Smooth muscle cell (in vitro differentiated cells): ENCODE measurements around the gene RUNX3. TPM values are rescaled to one million over a fixed set of nuclear protein-coding genes. Genes with fewer than 3 reads are reported as not detected.

ENCODE experiments used
- DNase-seq: peaks from one replicate; lab custom pipeline; 2025; ENCODE audit not compliant: unreplicated experiment; lab: John Stamatoyannopoulos, UW
- H2AFZ ChIP-seq: fragments of 200-600 bp; sonication (generic); 2 replicates; pipeline ENCODE4 v1.6.0; 2016; ENCODE audit warnings: antibody characterized with exemption, low read depth, mild to moderate bottlenecking
- H3F3A ChIP-seq: fragments of 200-600 bp; sonication (generic); 2 replicates; pipeline ENCODE4 v1.6.0; 2017; ENCODE audit warnings: antibody characterized with exemption, low read depth
- H3K27ac ChIP-seq: fragments of 200-600 bp; sonication (generic); 2 replicates; pipeline ENCODE4 v1.5.1; 2016; ENCODE audit warnings: low read depth, mild to moderate bottlenecking
- H3K27me3 ChIP-seq: fragments of 200-600 bp; sonication (generic); 2 replicates; pipeline ENCODE4 v1.6.1; 2016; ENCODE audit warnings: low read depth, mild to moderate bottlenecking
- H3K36me3 ChIP-seq: fragments of 200-600 bp; sonication (generic); 2 replicates; pipeline ENCODE4 v1.5.1; 2016; ENCODE audit warnings: low read depth
- H3K4me1 ChIP-seq: fragments of 200-600 bp; sonication (generic); 2 replicates; pipeline ENCODE4 v1.5.1; 2016; ENCODE audit warnings: low read depth
- H3K4me2 ChIP-seq: fragments of 200-600 bp; sonication (generic); 2 replicates; pipeline ENCODE4 v1.6.0; 2016; ENCODE audit warnings: mild to moderate bottlenecking
- H3K4me3 ChIP-seq: fragments of 200-600 bp; sonication (generic); 2 replicates; pipeline ENCODE4 v1.5.1; 2016; ENCODE audit warnings: mild to moderate bottlenecking
- H3K79me2 ChIP-seq: fragments of 200-600 bp; sonication (generic); 2 replicates; pipeline ENCODE4 v1.6.0; 2016; ENCODE audit warnings: low read depth, mild to moderate bottlenecking
- H3K9ac ChIP-seq: fragments of 200-600 bp; sonication (generic); 2 replicates; pipeline ENCODE4 v1.6.0; 2016; ENCODE audit warnings: low read depth
- H3K9me3 ChIP-seq: fragments of 200-600 bp; sonication (generic); replicated peaks from 2 replicates; pipeline ENCODE4 v1.5.1; 2016; ENCODE audit warnings: low read depth
- H4K20me1 ChIP-seq: fragments of 200-600 bp; sonication (generic); 2 replicates; pipeline ENCODE4 v1.6.0; 2016; ENCODE audit warnings: low read depth
- WGBS: methylation state at CpG from one replicate; pipeline ENCODE4 v1.1.7; 2016; ENCODE audit warnings: low lambda C conversion rate; 5-methylcytosine and 5-hydroxymethylcytosine counted together
- polyA plus RNA-seq: library from polyadenylated mRNA; unstranded; fragments of >200 nt; fragmentation: Nextera tagmentation; extraction: Ambion mirVana; gene quantifications from 2 replicates; pipeline ENCODE4 v1.2.1, GENCODE V29; 2016
- total RNA-seq: library from RNA; depleted of rRNA; stranded (reverse); fragments of >200 nt; gene quantifications from 2 replicates; pipeline ENCODE4 v1.2.3, GENCODE V29; 2014
- TF ChIP-seq, protein P1 (sequence below): fragments of 200-600 bp; sonication (generic); IDR thresholded peaks from 2 replicates; pipeline ENCODE4 v1.5.1; 2017; ENCODE audit warnings: borderline replicate concordance, mild to moderate bottlenecking, antibody characterized with exemption; ENCODE audit not compliant: insufficient read depth, poor library complexity, severe bottlenecking

RUNX3 gene
- total and polyA plus RNA-seq, 2 experiments from 2014 or later, result 4.5 to 8.2 TPM

DNA sequence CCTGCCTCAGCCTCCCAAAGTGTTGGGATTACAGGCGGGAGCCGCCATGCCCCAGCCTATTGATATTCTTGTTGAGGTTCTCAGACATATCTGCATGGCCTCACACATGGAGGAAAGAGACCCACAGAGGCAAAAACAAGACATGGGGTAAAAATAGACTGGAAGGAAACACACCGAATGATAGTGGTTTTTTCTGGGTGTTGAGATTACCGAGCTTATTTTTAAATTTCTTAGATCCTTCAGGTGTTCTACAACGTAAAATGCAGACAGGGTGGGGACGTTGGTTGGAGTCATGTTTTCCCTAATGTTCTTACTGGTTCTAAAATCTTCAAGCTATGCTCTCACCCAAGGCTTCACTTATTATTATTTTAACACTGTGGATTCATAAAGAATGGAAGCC is 23.9 kb upstream of the RUNX3 start:
- no peak overlapping the region for H3K9ac ChIP-seq
- H3K27me3 ChIP-seq, result no peaks in the 10 kb centered on the region
- WGBS, result 91% methylated on average over 6 of the region's 6 CpGs
- H4K20me1 ChIP-seq, result no peaks in the 10 kb centered on the region
- H3K36me3 ChIP-seq, result no peaks in the 10 kb centered on the region
- no peak overlapping the region for H3K4me3 ChIP-seq
- no peak overlapping the region for H3K4me2 ChIP-seq
- no peaks in the 10 kb centered on the region for H3K4me1 ChIP-seq
- no peaks in the 10 kb centered on the region for H3K79me2 ChIP-seq
- DNase-seq, result no peak
- TF ChIP-seq, protein P1, sequence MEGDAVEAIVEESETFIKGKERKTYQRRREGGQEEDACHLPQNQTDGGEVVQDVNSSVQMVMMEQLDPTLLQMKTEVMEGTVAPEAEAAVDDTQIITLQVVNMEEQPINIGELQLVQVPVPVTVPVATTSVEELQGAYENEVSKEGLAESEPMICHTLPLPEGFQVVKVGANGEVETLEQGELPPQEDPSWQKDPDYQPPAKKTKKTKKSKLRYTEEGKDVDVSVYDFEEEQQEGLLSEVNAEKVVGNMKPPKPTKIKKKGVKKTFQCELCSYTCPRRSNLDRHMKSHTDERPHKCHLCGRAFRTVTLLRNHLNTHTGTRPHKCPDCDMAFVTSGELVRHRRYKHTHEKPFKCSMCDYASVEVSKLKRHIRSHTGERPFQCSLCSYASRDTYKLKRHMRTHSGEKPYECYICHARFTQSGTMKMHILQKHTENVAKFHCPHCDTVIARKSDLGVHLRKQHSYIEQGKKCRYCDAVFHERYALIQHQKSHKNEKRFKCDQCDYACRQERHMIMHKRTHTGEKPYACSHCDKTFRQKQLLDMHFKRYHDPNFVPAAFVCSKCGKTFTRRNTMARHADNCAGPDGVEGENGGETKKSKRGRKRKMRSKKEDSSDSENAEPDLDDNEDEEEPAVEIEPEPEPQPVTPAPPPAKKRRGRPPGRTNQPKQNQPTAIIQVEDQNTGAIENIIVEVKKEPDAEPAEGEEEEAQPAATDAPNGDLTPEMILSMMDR, result no peak
- H3K27ac ChIP-seq, result no peak overlapping the region
- peaks cover 5% of the 10 kb centered on the region for H3F3A ChIP-seq
- H2AFZ ChIP-seq, result no peak overlapping the region
- no peaks in the 10 kb centered on the region for H3K9me3 ChIP-seq

DNA sequence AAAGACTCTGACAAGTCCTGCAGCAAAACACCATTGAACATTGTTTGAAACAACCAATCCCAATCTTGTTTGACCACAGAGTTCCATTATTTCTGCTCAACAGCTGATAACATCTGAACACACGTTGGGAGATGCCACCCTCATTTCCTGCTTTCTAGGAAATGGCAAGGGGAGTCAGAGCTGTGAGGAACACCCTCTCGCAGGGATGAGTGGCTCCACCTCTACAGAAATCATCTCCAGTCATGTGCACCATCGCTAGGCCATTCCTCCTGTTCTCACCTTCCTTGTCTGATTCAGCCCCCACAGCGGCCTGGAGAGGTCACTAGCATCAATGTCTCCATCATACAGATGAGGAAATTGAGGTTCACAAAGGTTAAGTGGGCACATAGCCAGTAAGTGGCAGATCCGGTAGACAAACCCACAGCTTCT is 22.4 kb upstream of the RUNX3 start:
- no peaks in the 10 kb centered on the region for H3K4me1 ChIP-seq
- WGBS, result 69% methylated on average over 5 of the region's 5 CpGs
- no peak overlapping the region for H3K9ac ChIP-seq
- TF ChIP-seq, protein P1, result no peak
- no peaks in the 10 kb centered on the region for H3K9me3 ChIP-seq
- no peak for DNase-seq
- no peak overlapping the region for H3K27ac ChIP-seq
- H3K4me2 ChIP-seq, result no peak overlapping the region
- H4K20me1 ChIP-seq, result no peaks in the 10 kb centered on the region
- no peaks in the 10 kb centered on the region for H3K27me3 ChIP-seq
- no peaks in the 10 kb centered on the region for H3K79me2 ChIP-seq
- no peaks in the 10 kb centered on the region for H3K36me3 ChIP-seq
- peaks cover 5% of the 10 kb centered on the region for H3F3A ChIP-seq
- no peak overlapping the region for H3K4me3 ChIP-seq
- no peak overlapping the region for H2AFZ ChIP-seq

DNA sequence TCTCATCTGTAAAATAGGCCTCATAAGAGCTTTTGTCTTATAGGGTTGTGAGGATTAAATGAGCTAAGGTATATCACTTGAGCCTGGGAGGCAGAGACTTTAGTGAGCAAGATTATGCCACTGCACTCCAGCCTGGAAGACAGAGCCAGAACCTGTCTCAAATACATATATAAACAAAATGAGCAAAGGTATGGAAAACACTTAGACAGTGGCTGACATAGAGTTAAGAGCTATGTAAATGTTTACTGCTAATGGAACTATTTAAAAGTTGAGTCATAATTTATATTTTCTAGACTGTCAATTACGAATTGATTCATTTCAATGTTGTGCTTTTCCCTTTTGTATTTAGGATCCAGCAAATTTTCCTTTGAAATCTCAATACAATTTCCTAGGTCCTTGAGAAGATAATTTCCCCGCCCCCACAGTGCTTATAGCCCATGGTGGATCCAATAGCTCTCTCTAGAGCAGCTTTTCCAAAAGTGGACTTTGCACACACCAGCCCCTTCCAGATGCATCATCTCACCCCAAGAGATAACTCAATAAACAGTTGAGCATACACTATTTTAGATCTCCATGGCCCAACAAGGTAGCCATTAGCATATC is 21.8 kb upstream of the RUNX3 start:
- H3K27me3 ChIP-seq, result no peaks in the 10 kb centered on the region
- H3F3A ChIP-seq, result peaks cover 5% of the 10 kb centered on the region
- no peak overlapping the region for H3K9ac ChIP-seq
- no peak for DNase-seq
- H4K20me1 ChIP-seq, result no peaks in the 10 kb centered on the region
- no peaks in the 10 kb centered on the region for H3K4me1 ChIP-seq
- H3K36me3 ChIP-seq, result no peaks in the 10 kb centered on the region
- no peaks in the 10 kb centered on the region for H3K9me3 ChIP-seq
- no peaks in the 10 kb centered on the region for H3K79me2 ChIP-seq
- 88% methylated on average over 2 of the region's 2 CpGs for WGBS
- H3K27ac ChIP-seq, result no peak overlapping the region
- H2AFZ ChIP-seq, result no peak overlapping the region
- H3K4me3 ChIP-seq, result no peak overlapping the region
- TF ChIP-seq, protein P1, result no peak
- H3K4me2 ChIP-seq, result no peak overlapping the region

DNA sequence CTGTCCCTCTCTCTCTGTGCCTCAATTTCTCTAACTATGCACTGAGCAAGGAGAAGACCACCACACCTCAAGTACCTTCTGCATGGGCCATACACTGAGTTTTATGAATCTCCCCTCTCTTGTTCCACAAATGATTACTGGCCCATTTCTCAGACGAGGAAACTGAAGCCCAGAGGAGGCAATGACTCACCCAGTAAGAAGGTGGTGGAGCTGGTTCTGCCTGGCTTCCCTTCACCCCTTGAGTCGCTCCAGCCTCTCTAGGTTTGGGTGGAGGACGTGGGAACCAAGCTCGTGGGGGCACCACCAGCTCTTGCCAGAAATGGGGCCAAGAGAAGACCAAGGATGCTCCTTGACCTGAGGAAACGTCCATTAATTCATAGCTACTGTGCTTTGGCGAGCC is 21.3 kb upstream of the RUNX3 start:
- Histone ChIP-seq H3F3A (peaks cover 5% of the 10 kb centered on the region), H2AFZ (no peak overlapping the region), H4K20me1 (no peaks in the 10 kb centered on the region), H3K27me3 (no peaks in the 10 kb centered on the region), H3K4me3 (no peak overlapping the region), H3K4me2 (no peak overlapping the region), H3K9me3 (no peaks in the 10 kb centered on the region), H3K79me2 (no peaks in the 10 kb centered on the region), H3K36me3 (no peaks in the 10 kb centered on the region), H3K9ac (no peak overlapping the region), H3K4me1 (no peaks in the 10 kb centered on the region), H3K27ac (no peak overlapping the region)
- no peak for DNase-seq
- TF ChIP-seq, protein P1, result no peak
- 87% methylated on average over 6 of the region's 6 CpGs for WGBS
